Right atrium auricular region (tissue), 2 donors: ENCODE measurements around the gene PACS1. TPM values are rescaled to one million over a fixed set of nuclear protein-coding genes. Genes with fewer than 3 reads are reported as not detected.

Experiments
- DNase-seq: peaks from one replicate; pipeline ENCODE4 v3.0.0-alpha.2; 2019; ENCODE audit warnings: low spot score
- H3K27ac ChIP-seq, 2 donors: fragments of 200-600 bp; sonication (generic); 1 replicate in 1 of 2; 2 replicates in 1 of 2; pipeline ENCODE4 v1.5.1; 2016 to 2019
- H3K27me3 ChIP-seq, 2 donors: fragments of 200-600 bp; sonication (generic); one replicate each; pipeline versions ENCODE4 v1.5.1 to v1.6.0; 2017 to 2019
- H3K36me3 ChIP-seq: fragments of 200-600 bp; sonication (generic); one replicate; pipeline ENCODE4 v1.5.1; 2016
- H3K4me1 ChIP-seq, 2 donors: fragments of 200-600 bp; sonication (generic); one replicate each; pipeline versions ENCODE4 v1.5.1 to v1.6.0; 2017 to 2019
- H3K4me3 ChIP-seq, 2 donors: fragments of 200-600 bp; sonication (generic); 1 replicate in 1 of 2; 2 replicates in 1 of 2; pipeline ENCODE4 v1.5.1; 2017 to 2019; ENCODE audit warnings: mild to moderate bottlenecking in 1 of 2, moderate library complexity in 1 of 2
- H3K9me3 ChIP-seq, 2 donors: fragments of 200-600 bp; sonication (generic); one replicate each; pipeline ENCODE4 v1.5.1; 2019
- CTCF ChIP-seq, 2 donors: fragments of 200-600 bp; sonication (generic); IDR thresholded peaks; one replicate each; pipeline ENCODE4 v1.5.1; 2019; ENCODE audit warnings: antibody characterized with exemption in 2 of 2
- total RNA-seq, 2 donors: library from RNA; depleted of rRNA; stranded (reverse); fragments of >200 nt; gene quantifications; one replicate each; pipeline ENCODE4 v1.1.0, GENCODE V29; 2016

The PACS1 gene
- total RNA-seq, 2 donors from 2014 or later = 47.7 to 88.9 TPM

- no peaks in the 10 kb centered on the region for H3K27me3 ChIP-seq
- H3K36me3 ChIP-seq = no peaks in the 10 kb centered on the region
- no peak for DNase-seq
- H3K4me3 ChIP-seq = no peak overlapping the region
- peak overlapping the region; percentile 58 to 88 for H3K27ac ChIP-seq
- H3K4me1 ChIP-seq = peaks cover 0 to 31% of the 10 kb centered on the region in 2 donors
- no peak for TF ChIP-seq CTCF (IDR thresholded peaks at IDR 0.05)
- H3K9me3 ChIP-seq = peaks cover 0 to 4% of the 10 kb centered on the region in 2 donors
Observed at GRCh38 chr11:66118847-66119246, 48.8 kb downstream of the PACS1 start.

- H3K36me3 ChIP-seq = no peaks in the 10 kb centered on the region
- TF ChIP-seq CTCF (IDR thresholded peaks at IDR 0.05) = no peak
- DNase-seq = no peak
- H3K27ac ChIP-seq = peak overlapping the region; percentile 58 to 88
- peaks cover 0 to 31% of the 10 kb centered on the region in 2 donors for H3K4me1 ChIP-seq
- H3K27me3 ChIP-seq = no peaks in the 10 kb centered on the region
- H3K4me3 ChIP-seq = no peak overlapping the region
- H3K9me3 ChIP-seq = peaks cover 0 to 4% of the 10 kb centered on the region in 2 donors
Observed at GRCh38 chr11:66119348-66120133, 49.5 kb downstream of the PACS1 start.

- Histone ChIP-seq H3K27me3 (no peaks in the 10 kb centered on the region), H3K27ac (peak overlapping the region in 1 of 2 donors; percentile 88), H3K4me1 (peaks cover 0 to 29% of the 10 kb centered on the region in 2 donors), H3K36me3 (no peaks in the 10 kb centered on the region), H3K9me3 (peaks cover 0 to 4% of the 10 kb centered on the region in 2 donors), H3K4me3 (no peak overlapping the region)
- no peak for DNase-seq
- TF ChIP-seq CTCF (IDR thresholded peaks at IDR 0.05) = no peak
Observed at GRCh38 chr11:66121466-66121865, 51.4 kb downstream of the PACS1 start.

GRCh38 chr11:66123902-66124301 is 53.8 kb downstream of the PACS1 start:
- peak overlapping the region in 1 of 2 donors; percentile 6 for H3K27ac ChIP-seq
- DNase-seq = no peak
- peaks cover 0 to 33% of the 10 kb centered on the region in 2 donors for H3K4me1 ChIP-seq
- TF ChIP-seq CTCF (IDR thresholded peaks at IDR 0.05) = no peak
- no peaks in the 10 kb centered on the region for H3K27me3 ChIP-seq
- H3K4me3 ChIP-seq = no peak overlapping the region
- H3K9me3 ChIP-seq = peaks cover 0 to 4% of the 10 kb centered on the region in 2 donors
- H3K36me3 ChIP-seq = no peaks in the 10 kb centered on the region

GRCh38 chr11:66124564-66124963 is 54.5 kb downstream of the PACS1 start:
- no peaks in the 10 kb centered on the region for H3K27me3 ChIP-seq
- H3K9me3 ChIP-seq = peaks cover 0 to 4% of the 10 kb centered on the region in 2 donors
- no peak overlapping the region for H3K27ac ChIP-seq
- H3K36me3 ChIP-seq = no peaks in the 10 kb centered on the region
- no peak for DNase-seq
- TF ChIP-seq CTCF (IDR thresholded peaks at IDR 0.05) = no peak
- no peak overlapping the region for H3K4me3 ChIP-seq
- H3K4me1 ChIP-seq = peaks cover 0 to 27% of the 10 kb centered on the region in 2 donors
